Astrocyte of the cerebellum (primary cell): ENCODE results near the gene TIMM44.
"Not testable (repeated sequence)": the region's sequence is repeated elsewhere in the genome, so short reads cannot be mapped to it uniquely, and the experiment has no call there.

Experiments
- DNase-seq: peaks from one replicate; pipeline ENCODE4 v3.0.0-alpha.2; 2011; ENCODE audit warnings: low read depth
- H3K4me3 ChIP-seq: 2 replicates; pipeline ENCODE4 v1.5.1; 2011; ENCODE audit warnings: mild to moderate bottlenecking, low read depth, low read length, moderate library complexity
- in situ Hi-C: cut with HindIII; loops from 2 replicates; pipeline ENCODE4 v1.10.0; 2017; ENCODE audit warnings: low sequenced_read_pairs
- TF ChIP-seq, protein P1 (sequence below): IDR thresholded peaks from 2 replicates; pipeline ENCODE4 v1.5.1; 2012; ENCODE audit warnings: low read length, low read depth, moderate library complexity, mild to moderate bottlenecking; ENCODE audit errors: missing control alignments

Gene TIMM44

DNA sequence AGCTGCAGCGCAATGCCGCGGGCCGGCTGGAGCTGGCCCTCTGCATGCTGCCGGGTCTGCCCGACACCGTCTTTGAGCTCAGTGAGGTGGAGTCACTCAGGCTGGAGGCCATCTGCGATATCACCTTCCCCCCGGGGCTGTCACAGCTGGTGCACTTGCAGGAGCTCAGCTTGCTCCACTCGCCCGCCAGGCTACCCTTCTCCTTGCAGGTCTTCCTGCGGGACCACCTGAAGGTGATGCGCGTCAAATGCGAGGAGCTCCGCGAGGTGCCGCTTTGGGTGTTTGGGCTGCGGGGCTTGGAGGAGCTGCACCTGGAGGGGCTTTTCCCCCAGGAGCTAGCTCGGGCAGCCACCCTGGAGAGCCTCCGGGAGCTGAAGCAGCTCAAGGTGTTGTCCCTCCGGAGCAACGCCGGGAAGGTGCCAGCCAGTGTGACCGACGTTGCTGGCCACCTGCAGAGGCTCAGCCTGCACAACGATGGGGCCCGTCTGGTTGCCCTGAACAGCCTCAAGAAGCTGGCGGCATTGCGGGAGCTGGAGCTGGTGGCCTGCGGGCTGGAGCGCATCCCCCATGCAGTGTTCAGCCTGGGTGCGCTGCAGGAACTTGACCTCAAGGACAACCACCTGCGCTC lies 43.6 kb downstream of the TIMM44 start:
- H3K4me3 ChIP-seq = no peak overlapping the region
- in situ Hi-C loops = no loop called here
- TF ChIP-seq, protein P1, sequence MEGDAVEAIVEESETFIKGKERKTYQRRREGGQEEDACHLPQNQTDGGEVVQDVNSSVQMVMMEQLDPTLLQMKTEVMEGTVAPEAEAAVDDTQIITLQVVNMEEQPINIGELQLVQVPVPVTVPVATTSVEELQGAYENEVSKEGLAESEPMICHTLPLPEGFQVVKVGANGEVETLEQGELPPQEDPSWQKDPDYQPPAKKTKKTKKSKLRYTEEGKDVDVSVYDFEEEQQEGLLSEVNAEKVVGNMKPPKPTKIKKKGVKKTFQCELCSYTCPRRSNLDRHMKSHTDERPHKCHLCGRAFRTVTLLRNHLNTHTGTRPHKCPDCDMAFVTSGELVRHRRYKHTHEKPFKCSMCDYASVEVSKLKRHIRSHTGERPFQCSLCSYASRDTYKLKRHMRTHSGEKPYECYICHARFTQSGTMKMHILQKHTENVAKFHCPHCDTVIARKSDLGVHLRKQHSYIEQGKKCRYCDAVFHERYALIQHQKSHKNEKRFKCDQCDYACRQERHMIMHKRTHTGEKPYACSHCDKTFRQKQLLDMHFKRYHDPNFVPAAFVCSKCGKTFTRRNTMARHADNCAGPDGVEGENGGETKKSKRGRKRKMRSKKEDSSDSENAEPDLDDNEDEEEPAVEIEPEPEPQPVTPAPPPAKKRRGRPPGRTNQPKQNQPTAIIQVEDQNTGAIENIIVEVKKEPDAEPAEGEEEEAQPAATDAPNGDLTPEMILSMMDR = no peak
- no peak for DNase-seq

DNA sequence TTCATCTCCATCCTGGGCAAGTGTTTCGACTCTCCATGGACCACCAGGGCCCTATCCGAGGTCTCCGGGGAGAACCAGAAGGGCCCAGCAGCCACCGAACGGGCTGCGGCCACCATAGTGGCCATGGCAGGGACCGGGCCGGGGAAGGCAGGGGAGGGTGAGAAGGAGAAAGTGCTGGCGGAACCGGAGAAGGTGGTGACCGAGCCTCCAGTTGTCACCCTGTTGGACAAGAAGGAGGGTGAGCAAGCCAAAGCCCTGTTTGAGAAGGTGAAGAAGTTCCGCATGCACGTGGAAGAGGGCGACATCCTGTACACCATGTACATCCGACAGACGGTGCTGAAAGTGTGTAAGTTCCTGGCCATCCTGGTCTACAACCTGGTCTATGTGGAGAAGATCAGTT lies 44.5 kb downstream of the TIMM44 start:
- no peak for DNase-seq
- H3K4me3 ChIP-seq = no peak overlapping the region
- TF ChIP-seq, protein P1 = no peak
- in situ Hi-C loops = no loop called here

DNA sequence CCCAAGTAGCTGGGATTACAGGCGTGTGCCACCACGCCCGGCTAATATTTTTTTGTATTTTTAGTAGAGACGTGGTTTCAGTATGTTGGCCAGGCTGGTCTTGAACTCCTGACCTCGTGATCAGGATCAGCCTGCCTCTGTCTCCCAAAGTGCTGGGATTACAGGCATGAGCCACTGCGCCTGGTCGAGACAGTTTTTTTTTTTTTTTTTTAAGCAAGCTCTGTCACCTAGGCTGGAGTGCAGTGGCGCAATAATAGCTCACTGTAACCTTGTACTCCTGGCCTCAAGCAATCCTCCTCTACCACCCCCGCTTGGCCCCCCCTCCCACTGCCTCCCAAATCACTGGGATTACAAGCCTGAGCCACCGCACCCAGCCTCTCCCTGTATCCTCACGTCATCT lies 46.2 kb downstream of the TIMM44 start:
- no peak overlapping the region for H3K4me3 ChIP-seq
- TF ChIP-seq, protein P1 = no peak
- no peak for DNase-seq
- in situ Hi-C loops = no loop called here

DNA sequence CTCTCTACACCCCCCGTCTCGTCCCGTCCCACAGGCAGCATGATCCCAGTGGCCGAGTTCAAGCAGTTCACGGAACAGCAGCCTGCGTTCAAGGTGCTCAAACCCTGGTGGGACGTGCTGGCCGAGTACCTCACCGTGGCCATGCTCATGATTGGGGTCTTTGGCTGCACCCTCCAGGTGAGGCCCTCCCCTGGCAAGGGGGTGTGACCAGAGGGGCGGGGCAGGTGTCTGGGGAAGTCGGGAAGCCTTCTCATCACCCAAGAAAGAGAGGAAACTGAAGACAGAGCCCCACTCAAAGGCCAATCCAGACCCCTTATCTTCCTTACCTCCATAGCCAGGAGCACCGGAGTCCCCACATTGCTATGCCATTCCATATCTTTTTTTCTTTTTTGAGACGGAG lies 47.9 kb downstream of the TIMM44 start:
- in situ Hi-C loops = no loop called here
- TF ChIP-seq, protein P1 = no peak
- no peak for DNase-seq
- no peak overlapping the region for H3K4me3 ChIP-seq

DNA sequence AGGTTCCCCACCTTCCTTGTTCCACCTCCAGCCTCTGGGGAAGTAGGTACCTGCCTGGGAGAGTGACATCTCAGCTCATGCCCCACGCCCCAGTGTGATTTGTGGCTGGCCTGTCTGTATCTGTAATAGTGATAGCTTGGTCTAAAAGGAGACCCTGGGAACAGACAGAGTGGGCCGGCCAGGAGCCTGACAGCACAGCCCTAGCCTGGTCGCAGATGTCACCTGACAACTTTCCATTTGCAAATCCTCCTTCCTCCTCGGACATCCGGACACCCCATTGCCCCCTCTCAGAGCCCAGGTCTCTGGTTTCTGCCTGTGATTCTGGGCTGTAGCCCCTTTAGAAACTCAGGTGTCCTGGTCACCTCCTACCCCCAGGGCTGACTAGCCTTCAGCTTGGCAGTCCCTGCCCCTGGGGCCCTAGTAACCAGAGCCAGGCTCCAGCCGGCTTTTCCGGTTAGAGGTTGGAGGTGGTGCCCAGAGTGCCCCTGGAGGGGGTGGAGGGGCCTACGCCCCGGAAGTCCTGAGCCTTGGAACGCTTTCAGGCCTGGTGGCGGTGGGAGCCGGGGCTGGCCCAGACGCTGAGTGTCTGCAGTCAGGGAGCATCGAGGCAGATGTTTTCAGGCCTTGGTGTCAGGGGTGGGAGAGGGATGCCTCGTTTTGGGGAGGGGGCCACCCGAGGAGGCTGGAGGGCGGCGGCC lies 48.7 kb downstream of the TIMM44 start:
- TF ChIP-seq, protein P1 = no peak
- no peak for DNase-seq
- in situ Hi-C loops = no loop called here
- H3K4me3 ChIP-seq = no peak overlapping the region

DNA sequence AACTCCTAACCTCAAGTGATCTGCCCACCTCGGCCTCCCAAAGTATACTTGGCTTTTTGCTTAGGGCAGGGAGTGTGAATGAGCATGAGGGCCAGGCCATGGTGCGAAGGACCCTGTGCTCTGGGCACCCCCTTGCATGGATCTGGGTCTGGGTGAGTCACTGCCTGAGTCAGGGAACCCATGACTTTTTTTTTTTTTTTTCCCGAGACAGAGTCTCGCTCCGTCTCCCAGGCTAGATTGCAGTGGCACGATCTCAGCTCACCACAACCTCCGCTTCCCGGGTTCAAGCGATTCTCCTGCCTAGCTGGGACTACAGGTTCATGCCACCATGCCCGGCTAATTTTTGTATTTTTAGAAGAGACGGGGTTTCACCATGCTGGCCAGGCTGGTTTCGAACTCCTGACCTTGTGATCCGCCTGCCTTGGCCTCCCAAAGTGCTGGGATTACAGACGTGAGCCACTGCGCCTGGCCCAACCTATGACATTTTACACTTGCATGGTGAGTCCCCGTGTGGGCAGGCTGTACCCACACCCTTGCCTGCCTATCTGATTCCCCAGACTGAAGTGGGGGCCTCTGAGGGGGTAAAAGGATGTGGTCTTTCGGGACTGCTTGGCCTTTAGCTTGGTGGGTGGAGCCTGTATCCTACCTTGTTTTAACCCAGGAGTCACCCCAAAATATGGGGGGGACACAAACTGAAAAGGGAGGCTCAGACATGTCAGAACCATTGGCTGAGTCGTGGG lies 49.9 kb downstream of the TIMM44 start:
- DNase-seq, H3K4me3 ChIP-seq, in situ Hi-C loops: not testable (repeated sequence)

DNA sequence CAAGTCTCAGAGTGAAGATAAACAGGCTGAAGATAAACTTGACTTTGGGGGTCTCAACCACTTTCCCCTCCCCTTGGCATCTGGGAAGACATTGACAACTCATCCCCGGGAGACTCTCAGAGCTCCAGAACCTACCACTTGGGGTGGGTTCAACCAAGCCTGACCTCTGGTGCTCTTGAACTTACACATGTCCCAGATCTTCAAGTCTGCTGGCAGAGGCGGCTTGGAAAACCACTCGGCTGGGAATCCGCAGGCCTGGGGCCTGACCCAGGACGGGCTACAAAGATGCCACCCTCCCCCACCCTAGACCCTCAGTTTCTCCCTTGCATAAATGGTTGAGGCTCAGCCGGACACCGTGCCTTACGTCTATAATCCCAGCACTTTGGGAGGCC lies 54.6 kb downstream of the TIMM44 start:
- in situ Hi-C loops = no loop called here
- peak overlapping the region; percentile 54 for H3K4me3 ChIP-seq
- TF ChIP-seq, protein P1 = no peak
- DNase-seq = no peak
